HepG2 (cell line): ENCODE measurements around the gene NDUFAF5. TPM values are rescaled to one million over a fixed set of nuclear protein-coding genes. Genes with fewer than 3 reads are reported as not detected.
A peak's percentile ranks its signal among the peaks of the same experiment; 100 is the strongest.

Experiments used
- CHCHD3 ChIP-seq: sonication (generic); formaldehyde crosslinking; IDR thresholded peaks from 2 replicates; pipeline ENCODE4 v1.8.0; 2022; ENCODE audit warnings: mild to moderate bottlenecking, missing genetic modification reagents, moderate library complexity
- ONECUT2 ChIP-seq: sonication (generic); formaldehyde crosslinking; IDR thresholded peaks from 2 replicates; pipeline ENCODE4 v1.4.0; 2020; ENCODE audit warnings: missing genetic modification reagents
- SOX13 ChIP-seq, 3 experiments: fragments of 450-650 bp in 1 of 3; sonication (generic) in 1 of 3; formaldehyde crosslinking in 1 of 3; IDR thresholded peaks in 2 of 3; conservative IDR thresholded peaks in 1 of 3; 2 replicates each; pipeline versions ENCODE4 v1.5.0 to v1.6.1; 2016 to 2020; ENCODE audit warnings: antibody characterized with exemption in 1 of 3, mild to moderate bottlenecking in 1 of 3, missing compliant biosample characterization in 1 of 3, missing genetic modification reagents in 1 of 3, moderate library complexity in 1 of 3
- TMF1 ChIP-seq: sonication (generic); formaldehyde crosslinking; IDR thresholded peaks from 2 replicates; pipeline ENCODE4 v1.8.1; 2022; ENCODE audit warnings: low read depth, missing genetic modification reagents
- ZNF10 ChIP-seq: sonication (generic); formaldehyde crosslinking; IDR thresholded peaks from 2 replicates; pipeline ENCODE4 v1.4.0; 2020; ENCODE audit warnings: mild to moderate bottlenecking, low read depth, missing genetic modification reagents, borderline replicate concordance
- ZNF234 ChIP-seq: sonication (generic); formaldehyde crosslinking; conservative IDR thresholded peaks from 2 replicates; pipeline ENCODE4 v1.5.1; 2020; ENCODE audit warnings: mild to moderate bottlenecking, missing genetic modification reagents
- ZNF34 ChIP-seq: sonication (generic); formaldehyde crosslinking; IDR thresholded peaks from 2 replicates; pipeline ENCODE4 v1.4.0; 2020; ENCODE audit warnings: mild to moderate bottlenecking, missing genetic modification reagents, borderline replicate concordance
- ZNF672 ChIP-seq: sonication (generic); formaldehyde crosslinking; IDR thresholded peaks from 2 replicates; pipeline ENCODE4 v1.8.1; 2022; ENCODE audit warnings: missing genetic modification reagents
- polyA plus RNA-seq, 8 experiments: library from polyadenylated mRNA; depleted of rRNA in 3 of 8; stranded (reverse) in 7 of 8; unstranded in 1 of 8; fragments of >200 nt; fragmentation: Illumina TruSeq in 4 of 8; extraction: Trizol in 4 of 8; gene quantifications; 2 replicates each; pipeline versions ENCODE4 v1.2.1 to v1.2.3, GENCODE V29; 2011 to 2016; ENCODE audit warnings: low read depth in 4 of 8, missing spikeins in 1 of 8, mixed read lengths in 1 of 8; ENCODE audit not compliant: insufficient read depth in 1 of 8
- total RNA-seq, 5 experiments: library from RNA; depleted of rRNA; stranded (reverse); fragments of >200 nt; fragmentation: Illumina TruSeq; extraction: Trizol; gene quantifications; 2 replicates each; pipeline ENCODE4 v1.2.3, GENCODE V29; 2016; ENCODE audit warnings: low read depth in 1 of 5
- TF ChIP-seq, protein P1 (sequence below), 2 experiments: fragments of 450-650 bp in 1 of 2; sonication (generic) in 1 of 2; formaldehyde crosslinking in 1 of 2; IDR thresholded peaks; 2 replicates each; pipeline versions ENCODE4 v1.6.1 to v1.8.0; 2016 to 2022; ENCODE audit warnings: antibody characterized with exemption in 1 of 2, mild to moderate bottlenecking in 1 of 2, missing genetic modification reagents in 1 of 2
- TF ChIP-seq, protein P2 (sequence below): sonication (generic); formaldehyde crosslinking; IDR thresholded peaks from 2 replicates; pipeline ENCODE4 v1.4.0; 2020; ENCODE audit warnings: missing genetic modification reagents
- TF ChIP-seq, protein P3 (sequence below): sonication (generic); formaldehyde crosslinking; IDR thresholded peaks from 2 replicates; pipeline ENCODE4 v1.4.0; 2020; ENCODE audit warnings: mild to moderate bottlenecking, missing genetic modification reagents
- TF ChIP-seq, protein P4 (sequence below): sonication (generic); formaldehyde crosslinking; IDR thresholded peaks from 2 replicates; pipeline ENCODE4 v1.4.0; 2020; ENCODE audit warnings: missing genetic modification reagents

The NDUFAF5 gene
- total and polyA plus RNA-seq, 2 of the 13 experiments (the other 11 are each of a cell fraction or from before 2014, with no cell fraction given): 23.1 to 66.7 TPM

DNA sequence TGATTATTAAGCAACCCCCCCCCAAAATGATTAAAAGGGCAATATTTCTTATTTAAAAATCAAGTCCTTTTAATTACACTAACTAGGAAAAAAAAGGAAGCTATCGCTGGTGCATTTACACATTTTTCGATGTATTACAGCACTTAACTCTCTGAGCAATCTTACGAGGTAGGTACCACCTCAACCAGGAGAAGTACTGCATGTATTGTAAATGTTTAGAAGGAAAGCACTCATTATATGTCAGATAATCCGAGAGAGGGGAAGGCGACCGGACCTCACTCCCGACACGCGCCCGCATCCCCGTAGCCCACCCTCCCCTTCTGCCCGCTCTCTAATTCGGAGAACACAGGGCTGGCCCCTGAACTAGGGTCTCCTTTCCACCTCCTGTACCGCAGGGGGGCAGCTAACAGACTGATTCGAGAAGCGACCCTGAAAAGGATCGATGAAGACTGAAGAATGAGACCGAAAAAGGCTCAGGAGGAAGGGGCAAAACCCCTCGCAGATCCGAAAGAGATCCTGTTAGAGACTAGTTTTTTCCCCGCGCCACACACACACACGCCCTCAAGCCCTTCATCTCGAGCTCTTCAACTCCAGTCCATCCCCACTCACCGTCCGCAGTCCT lies 446 bp upstream of the NDUFAF5 start (continued):
- TF ChIP-seq, protein P1, sequence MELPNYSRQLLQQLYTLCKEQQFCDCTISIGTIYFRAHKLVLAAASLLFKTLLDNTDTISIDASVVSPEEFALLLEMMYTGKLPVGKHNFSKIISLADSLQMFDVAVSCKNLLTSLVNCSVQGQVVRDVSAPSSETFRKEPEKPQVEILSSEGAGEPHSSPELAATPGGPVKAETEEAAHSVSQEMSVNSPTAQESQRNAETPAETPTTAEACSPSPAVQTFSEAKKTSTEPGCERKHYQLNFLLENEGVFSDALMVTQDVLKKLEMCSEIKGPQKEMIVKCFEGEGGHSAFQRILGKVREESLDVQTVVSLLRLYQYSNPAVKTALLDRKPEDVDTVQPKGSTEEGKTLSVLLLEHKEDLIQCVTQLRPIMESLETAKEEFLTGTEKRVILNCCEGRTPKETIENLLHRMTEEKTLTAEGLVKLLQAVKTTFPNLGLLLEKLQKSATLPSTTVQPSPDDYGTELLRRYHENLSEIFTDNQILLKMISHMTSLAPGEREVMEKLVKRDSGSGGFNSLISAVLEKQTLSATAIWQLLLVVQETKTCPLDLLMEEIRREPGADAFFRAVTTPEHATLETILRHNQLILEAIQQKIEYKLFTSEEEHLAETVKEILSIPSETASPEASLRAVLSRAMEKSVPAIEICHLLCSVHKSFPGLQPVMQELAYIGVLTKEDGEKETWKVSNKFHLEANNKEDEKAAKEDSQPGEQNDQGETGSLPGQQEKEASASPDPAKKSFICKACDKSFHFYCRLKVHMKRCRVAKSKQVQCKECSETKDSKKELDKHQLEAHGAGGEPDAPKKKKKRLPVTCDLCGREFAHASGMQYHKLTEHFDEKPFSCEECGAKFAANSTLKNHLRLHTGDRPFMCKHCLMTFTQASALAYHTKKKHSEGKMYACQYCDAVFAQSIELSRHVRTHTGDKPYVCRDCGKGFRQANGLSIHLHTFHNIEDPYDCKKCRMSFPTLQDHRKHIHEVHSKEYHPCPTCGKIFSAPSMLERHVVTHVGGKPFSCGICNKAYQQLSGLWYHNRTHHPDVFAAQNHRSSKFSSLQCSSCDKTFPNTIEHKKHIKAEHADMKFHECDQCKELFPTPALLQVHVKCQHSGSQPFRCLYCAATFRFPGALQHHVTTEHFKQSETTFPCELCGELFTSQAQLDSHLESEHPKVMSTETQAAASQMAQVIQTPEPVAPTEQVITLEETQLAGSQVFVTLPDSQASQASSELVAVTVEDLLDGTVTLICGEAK (IDR thresholded peaks at IDR 0.05): 0 out of 2 replicates have a peak, but pooled peaks have one; percentile 1
- TF ChIP-seq, protein P1 (CRISPR knock-in tag; IDR thresholded peaks at IDR 0.05): no peak
- TF ChIP-seq, protein P2, sequence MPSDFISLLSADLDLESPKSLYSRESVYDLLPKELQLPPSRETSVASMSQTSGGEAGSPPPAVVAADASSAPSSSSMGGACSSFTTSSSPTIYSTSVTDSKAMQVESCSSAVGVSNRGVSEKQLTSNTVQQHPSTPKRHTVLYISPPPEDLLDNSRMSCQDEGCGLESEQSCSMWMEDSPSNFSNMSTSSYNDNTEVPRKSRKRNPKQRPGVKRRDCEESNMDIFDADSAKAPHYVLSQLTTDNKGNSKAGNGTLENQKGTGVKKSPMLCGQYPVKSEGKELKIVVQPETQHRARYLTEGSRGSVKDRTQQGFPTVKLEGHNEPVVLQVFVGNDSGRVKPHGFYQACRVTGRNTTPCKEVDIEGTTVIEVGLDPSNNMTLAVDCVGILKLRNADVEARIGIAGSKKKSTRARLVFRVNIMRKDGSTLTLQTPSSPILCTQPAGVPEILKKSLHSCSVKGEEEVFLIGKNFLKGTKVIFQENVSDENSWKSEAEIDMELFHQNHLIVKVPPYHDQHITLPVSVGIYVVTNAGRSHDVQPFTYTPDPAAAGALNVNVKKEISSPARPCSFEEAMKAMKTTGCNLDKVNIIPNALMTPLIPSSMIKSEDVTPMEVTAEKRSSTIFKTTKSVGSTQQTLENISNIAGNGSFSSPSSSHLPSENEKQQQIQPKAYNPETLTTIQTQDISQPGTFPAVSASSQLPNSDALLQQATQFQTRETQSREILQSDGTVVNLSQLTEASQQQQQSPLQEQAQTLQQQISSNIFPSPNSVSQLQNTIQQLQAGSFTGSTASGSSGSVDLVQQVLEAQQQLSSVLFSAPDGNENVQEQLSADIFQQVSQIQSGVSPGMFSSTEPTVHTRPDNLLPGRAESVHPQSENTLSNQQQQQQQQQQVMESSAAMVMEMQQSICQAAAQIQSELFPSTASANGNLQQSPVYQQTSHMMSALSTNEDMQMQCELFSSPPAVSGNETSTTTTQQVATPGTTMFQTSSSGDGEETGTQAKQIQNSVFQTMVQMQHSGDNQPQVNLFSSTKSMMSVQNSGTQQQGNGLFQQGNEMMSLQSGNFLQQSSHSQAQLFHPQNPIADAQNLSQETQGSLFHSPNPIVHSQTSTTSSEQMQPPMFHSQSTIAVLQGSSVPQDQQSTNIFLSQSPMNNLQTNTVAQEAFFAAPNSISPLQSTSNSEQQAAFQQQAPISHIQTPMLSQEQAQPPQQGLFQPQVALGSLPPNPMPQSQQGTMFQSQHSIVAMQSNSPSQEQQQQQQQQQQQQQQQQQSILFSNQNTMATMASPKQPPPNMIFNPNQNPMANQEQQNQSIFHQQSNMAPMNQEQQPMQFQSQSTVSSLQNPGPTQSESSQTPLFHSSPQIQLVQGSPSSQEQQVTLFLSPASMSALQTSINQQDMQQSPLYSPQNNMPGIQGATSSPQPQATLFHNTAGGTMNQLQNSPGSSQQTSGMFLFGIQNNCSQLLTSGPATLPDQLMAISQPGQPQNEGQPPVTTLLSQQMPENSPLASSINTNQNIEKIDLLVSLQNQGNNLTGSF (CRISPR knock-in tag): 0 out of 2 replicates have a peak, but pooled peaks have one; percentile 70
- TF ChIP-seq, protein P3, sequence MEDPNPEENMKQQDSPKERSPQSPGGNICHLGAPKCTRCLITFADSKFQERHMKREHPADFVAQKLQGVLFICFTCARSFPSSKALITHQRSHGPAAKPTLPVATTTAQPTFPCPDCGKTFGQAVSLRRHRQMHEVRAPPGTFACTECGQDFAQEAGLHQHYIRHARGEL (CRISPR knock-in tag): no peak
- TF ChIP-seq SOX13 (IDR thresholded peaks at IDR 0.05) (peak; percentile 52; the same call in 1 of the 2 replicates), SOX13 (CRISPR knock-in tag; conservative IDR thresholded peaks at IDR 0.05 in 1 of 2, IDR thresholded peaks at IDR 0.05 in 1 of 2) (no peak), ONECUT2 (CRISPR knock-in tag) (0 out of 2 replicates have a peak, but pooled peaks have one; percentile 55), ZNF234 (CRISPR knock-in tag) (0 out of 2 replicates have a peak, but pooled peaks have one; percentile 9), ZNF34 (CRISPR knock-in tag) (peak; percentile 87; the same call in 1 of the 2 replicates), CHCHD3 (CRISPR knock-in tag) (peak; percentile 51), ZNF672 (CRISPR knock-in tag) (0 out of 2 replicates have a peak, but pooled peaks have one; percentile 2), ZNF10 (CRISPR knock-in tag) (no peak), TMF1 (CRISPR knock-in tag) (peak; percentile 95; the same call in 1 of the 2 replicates)
- TF ChIP-seq, protein P4, sequence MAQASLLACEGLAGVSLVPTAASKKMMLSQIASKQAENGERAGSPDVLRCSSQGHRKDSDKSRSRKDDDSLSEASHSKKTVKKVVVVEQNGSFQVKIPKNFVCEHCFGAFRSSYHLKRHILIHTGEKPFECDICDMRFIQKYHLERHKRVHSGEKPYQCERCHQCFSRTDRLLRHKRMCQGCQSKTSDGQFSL: no peak
